H1 (cell line): ENCODE data around the gene SLC25A31. TPM values are rescaled to one million over a fixed set of nuclear protein-coding genes. Genes with fewer than 3 reads are reported as not detected.

ENCODE experiments used
- CTCF ChIA-PET: fragments of 300-600 bp; sonication (Branson Sonifier 250); formaldehyde crosslinking; loops from one replicate; lab custom pipeline; 2021; ENCODE audit not compliant: partially characterized antibody; lab: Charles Lee
- POLR2A ChIA-PET: fragments of 300-600 bp; sonication (Branson Sonifier 250); formaldehyde crosslinking; loops from one replicate; lab custom pipeline; 2021; ENCODE audit warnings: inconsistent platforms; ENCODE audit not compliant: partially characterized antibody; lab: Charles Lee
- DNase-seq, 2 experiments: peaks; one replicate each; pipeline versions ENCODE4 v3.0.0 to v3.0.0-alpha.2; 2010 to 2022; ENCODE audit warnings: low spot score in 2 of 2, low read depth in 1 of 2, mixed read lengths in 1 of 2
- FAIRE-seq: peaks from 2 replicates; lab custom pipeline; 2011; peaks lifted over from hg19 to GRCh38; lab: Jason Lieb, UNC
- H2AFZ ChIP-seq: 2 replicates; pipeline ENCODE4 v1.8.1; 2012; ENCODE audit warnings: low read length, inconsistent platforms
- H2AK5ac ChIP-seq: 2 replicates; pipeline ENCODE4 v1.6.1; 2013; ENCODE audit warnings: low read depth, low read length
- H2BK120ac ChIP-seq: replicated peaks from 2 replicates; pipeline ENCODE3; 2013; ENCODE audit warnings: low read depth, low read length, inconsistent platforms
- H2BK12ac ChIP-seq: 2 replicates; pipeline ENCODE4 v1.6.1; 2013; ENCODE audit warnings: low read depth, low read length
- H2BK15ac ChIP-seq: 2 replicates; pipeline ENCODE4 v1.6.1; 2013; ENCODE audit warnings: low read length
- H2BK20ac ChIP-seq: 2 replicates; pipeline ENCODE4 v1.6.1; 2013; ENCODE audit warnings: low read length
- H2BK5ac ChIP-seq: 2 replicates; pipeline ENCODE4 v1.6.1; 2013; ENCODE audit warnings: low read depth, low read length
- H3K14ac ChIP-seq: 2 replicates; pipeline ENCODE4 v1.6.1; 2013; ENCODE audit warnings: inconsistent platforms; ENCODE audit not compliant: insufficient read length
- H3K18ac ChIP-seq: 2 replicates; pipeline ENCODE4 v1.6.1; 2013; ENCODE audit warnings: low read length; ENCODE audit errors: extremely low read depth
- H3K23ac ChIP-seq: 2 replicates; pipeline ENCODE4 v1.6.1; 2013; ENCODE audit warnings: inconsistent platforms; ENCODE audit not compliant: insufficient read length
- H3K23me2 ChIP-seq: 2 replicates; pipeline ENCODE4 v1.6.1; 2013; ENCODE audit warnings: low read depth, low read length
- H3K27ac ChIP-seq: 2 replicates; pipeline ENCODE4 v1.6.1; 2011; ENCODE audit warnings: low read depth, low read length, inconsistent platforms
- H3K27me3 ChIP-seq, 4 experiments: replicated peaks in 1 of 4; 1 replicate in 1 of 4; 2 replicates in 3 of 4; pipeline versions ENCODE4 v1.6.1 to v1.8.1; 2011 to 2013; ENCODE audit warnings: low read length in 3 of 4, mild to moderate bottlenecking in 3 of 4, inconsistent platforms in 2 of 4, mixed read lengths in 2 of 4, moderate library complexity in 1 of 4; ENCODE audit not compliant: control insufficient read depth in 3 of 4, insufficient read depth in 3 of 4; ENCODE audit errors: extremely low read depth in 1 of 4
- H3K36me3 ChIP-seq, 4 experiments: 2 replicates each; pipeline versions ENCODE4 v1.6.1 to v1.8.1; 2011 to 2013; ENCODE audit warnings: mild to moderate bottlenecking in 4 of 4, low read length in 3 of 4, moderate library complexity in 2 of 4, control low read depth in 1 of 4, inconsistent platforms in 1 of 4; ENCODE audit not compliant: insufficient read depth in 4 of 4, control insufficient read depth in 2 of 4
- H3K4ac ChIP-seq: replicated peaks from 2 replicates; pipeline ENCODE3; 2013; ENCODE audit warnings: low read length, low read depth, mixed read lengths, inconsistent platforms; ENCODE audit not compliant: insufficient read length
- H3K4me1 ChIP-seq, 4 experiments: replicated peaks in 1 of 4; 1 replicate in 1 of 4; 2 replicates in 3 of 4; pipeline versions ENCODE4 v1.6.1 to v1.8.1; 2011 to 2013; ENCODE audit warnings: low read length in 3 of 4, inconsistent platforms in 2 of 4, mixed read lengths in 1 of 4; ENCODE audit not compliant: insufficient read depth in 4 of 4, control insufficient read depth in 3 of 4
- H3K4me2 ChIP-seq, 2 experiments: 2 replicates each; pipeline versions ENCODE4 v1.6.1 to v1.8.1; 2011 to 2013; ENCODE audit warnings: low read depth in 2 of 2, low read length in 2 of 2, control low read depth in 1 of 2, inconsistent platforms in 1 of 2, mild to moderate bottlenecking in 1 of 2; ENCODE audit not compliant: insufficient read depth in 1 of 2
- H3K4me3 ChIP-seq, 4 experiments: fragments of 200-600, 300-600 bp in 1 of 4; sonication (generic), shearing (Covaris generic), sonication (Bioruptor Twin) in 1 of 4; 2 replicates each; pipeline versions ENCODE4 v1.5.1 to v1.8.1; 2011 to 2016; ENCODE audit warnings: low read length in 4 of 4, low read depth in 3 of 4, control low read depth in 2 of 4, inconsistent platforms in 2 of 4, mild to moderate bottlenecking in 2 of 4, mixed read lengths in 1 of 4, moderate library complexity in 1 of 4; ENCODE audit not compliant: insufficient read depth in 2 of 4; ENCODE audit errors: extremely low read depth in 1 of 4
- H3K56ac ChIP-seq: replicated peaks from 2 replicates; pipeline ENCODE3; 2013; ENCODE audit warnings: low read depth, mild to moderate bottlenecking, mixed read lengths, low read length, inconsistent platforms; ENCODE audit not compliant: insufficient read length
- H3K79me1 ChIP-seq: 2 replicates; pipeline ENCODE4 v1.6.1; 2013; ENCODE audit warnings: low read depth, low read length, control low read depth
- H3K79me2 ChIP-seq, 2 experiments: 2 replicates each; pipeline versions ENCODE4 v1.6.1 to v1.8.1; 2012 to 2013; ENCODE audit warnings: low read length in 2 of 2, mild to moderate bottlenecking in 2 of 2, inconsistent platforms in 1 of 2; ENCODE audit not compliant: insufficient read depth in 2 of 2, control insufficient read depth in 1 of 2
- H3K9ac ChIP-seq, 4 experiments: replicated peaks in 1 of 4; 1 replicate in 1 of 4; 2 replicates in 3 of 4; pipeline versions ENCODE4 v1.6.1 to v1.8.1; 2011 to 2013; ENCODE audit warnings: low read depth in 3 of 4, low read length in 3 of 4, control low read depth in 2 of 4, mild to moderate bottlenecking in 2 of 4, moderate library complexity in 2 of 4, inconsistent platforms in 1 of 4; ENCODE audit errors: extremely low read depth in 1 of 4
- H3K9me3 ChIP-seq, 2 experiments: 2 replicates each; pipeline versions ENCODE4 v1.6.1 to v1.8.1; 2012 to 2013; ENCODE audit warnings: mild to moderate bottlenecking in 2 of 2, moderate library complexity in 2 of 2, control low read depth in 1 of 2, inconsistent platforms in 1 of 2, low read depth in 1 of 2, low read length in 1 of 2, mixed read lengths in 1 of 2; ENCODE audit not compliant: insufficient read depth in 2 of 2
- H4K20me1 ChIP-seq, 2 experiments: replicated peaks in 1 of 2; 2 replicates each; pipeline versions ENCODE3 to v1.8.1; 2011 to 2013; ENCODE audit warnings: inconsistent platforms in 2 of 2, low read length in 2 of 2, mild to moderate bottlenecking in 1 of 2; ENCODE audit not compliant: insufficient read depth in 2 of 2, control insufficient read depth in 1 of 2
- H4K5ac ChIP-seq: 2 replicates; pipeline ENCODE4 v1.6.1; 2013; ENCODE audit warnings: low read length, low read depth, mixed read lengths, inconsistent platforms; ENCODE audit not compliant: insufficient read length
- H4K8ac ChIP-seq: 2 replicates; pipeline ENCODE4 v1.8.0; 2013; ENCODE audit warnings: mild to moderate bottlenecking, moderate library complexity, low read length, inconsistent platforms; ENCODE audit not compliant: insufficient read depth; ENCODE audit errors: extremely low read depth
- H4K91ac ChIP-seq: replicated peaks from 2 replicates; pipeline ENCODE3; 2013; ENCODE audit warnings: low read length, mixed read lengths, inconsistent platforms; ENCODE audit not compliant: insufficient read length
- EP300 ChIP-seq, 2 experiments: IDR thresholded peaks; 1 replicate in 1 of 2; 2 replicates in 1 of 2; pipeline ENCODE4 v1.6.1; 2011 to 2012; ENCODE audit warnings: low read depth in 2 of 2, low read length in 2 of 2, mild to moderate bottlenecking in 2 of 2, borderline replicate concordance in 1 of 2, inconsistent platforms in 1 of 2, moderate library complexity in 1 of 2
- KDM1A ChIP-seq: fragments of 200-600, 300-600 bp; sonication (generic); IDR thresholded peaks from 2 replicates; pipeline ENCODE4 v1.7.1; 2016; ENCODE audit warnings: mild to moderate bottlenecking, low read length, borderline replicate concordance
- RXRA ChIP-seq: IDR thresholded peaks from 2 replicates; pipeline ENCODE4 v1.6.1; 2011; ENCODE audit warnings: low read depth, mild to moderate bottlenecking, low read length, moderate library complexity; ENCODE audit not compliant: insufficient read depth
- ZNF274 ChIP-seq: IDR thresholded peaks from 2 replicates; pipeline ENCODE4 v1.7.0; 2012; ENCODE audit warnings: low read length, borderline replicate concordance; ENCODE audit errors: extremely low read depth
- WGBS, 2 experiments: shearing (Covaris generic) in 1 of 2; methylation state at CpG; one replicate each; pipeline versions ENCODE4 v1.1.6 to v1.1.7; 2013 to 2015; ENCODE audit warnings: low lambda C conversion rate in 2 of 2, mixed read lengths in 2 of 2, inconsistent platforms in 1 of 2, low coverage in 1 of 2, missing lambda C conversion rate in 1 of 2; ENCODE audit not compliant: insufficient replicate concordance in 2 of 2, insufficient coverage in 1 of 2, insufficient read length in 1 of 2; ENCODE audit errors: extremely low coverage in 1 of 2, missing lambda C conversion rate in 1 of 2; 5-methylcytosine and 5-hydroxymethylcytosine counted together
- polyA plus RNA-seq, 7 experiments: library from polyadenylated mRNA; depleted of rRNA in 3 of 7; stranded (reverse) in 5 of 7; unstranded in 2 of 7; fragments of >200 nt in 5 of 7; fragments of 200-250 nt in 2 of 7; gene quantifications; 1 replicate in 5 of 7; 2 replicates in 1 of 7; 4 replicates in 1 of 7; pipeline versions ENCODE4 v1.2.1 to v1.2.3, GENCODE V29; 2011 to 2013; ENCODE audit warnings: missing spikeins in 2 of 7, mixed read lengths in 2 of 7
- total RNA-seq: library from RNA; stranded (reverse); fragmentation: NEBNext Ultra II Directional; extraction: Animal tissue kit (Norgen Biotek cat#: 25700); gene quantifications from 2 replicates; pipeline ENCODE4 v1.2.1, GENCODE V29; 2021

The SLC25A31 gene
- total and polyA plus RNA-seq, 2 of the 8 experiments (the other 6 are each of a cell fraction or from before 2014, with no cell fraction given) = not detected

GRCh38 chr4:127759893-127760292 is 29.7 kb downstream of the SLC25A31 start:
- no peak overlapping the region for H3K56ac ChIP-seq
- H3K4ac ChIP-seq = no peak overlapping the region
- H3K79me2 ChIP-seq = no peaks in the 10 kb centered on the region
- H3K36me3 ChIP-seq = no peaks in the 10 kb centered on the region
- no peak overlapping the region for H3K14ac ChIP-seq
- H2BK15ac ChIP-seq = no peak overlapping the region
- ChIA-PET POLR2A (no interaction called here), CTCF (no interaction called here)
- no peak overlapping the region for H3K18ac ChIP-seq
- H3K4me3 ChIP-seq = no peak overlapping the region
- no peak overlapping the region for H2BK20ac ChIP-seq
- H3K4me1 ChIP-seq = no peaks in the 10 kb centered on the region
- no peak overlapping the region for H4K8ac ChIP-seq
- H4K91ac ChIP-seq = no peak overlapping the region
- no peaks in the 10 kb centered on the region for H3K79me1 ChIP-seq
- no peak overlapping the region for H3K23ac ChIP-seq
- 86% methylated on average over 3 of the region's 3 CpGs; no CpG with 5 or more reads in 1 of the 2 experiments for WGBS, 2 experiments
- DNase-seq = no peak
- no peak overlapping the region for H4K5ac ChIP-seq
- H2BK120ac ChIP-seq = no peak overlapping the region
- H3K23me2 ChIP-seq = no peaks in the 10 kb centered on the region
- H3K27ac ChIP-seq = no peak overlapping the region
- H2AFZ ChIP-seq = no peak overlapping the region
- no peak overlapping the region for H2BK12ac ChIP-seq
- H3K4me2 ChIP-seq = no peak overlapping the region
- no peaks in the 10 kb centered on the region for H3K27me3 ChIP-seq
- no peak overlapping the region for H2AK5ac ChIP-seq
- H2BK5ac ChIP-seq = no peak overlapping the region
- no peaks in the 10 kb centered on the region for H3K9me3 ChIP-seq
- H3K9ac ChIP-seq = no peak overlapping the region
- no peak for TF ChIP-seq KDM1A
- TF ChIP-seq RXRA = no peak
- no peak for TF ChIP-seq EP300 (IDR thresholded peaks at IDR 0.05; ENCODE audit: borderline replicate concordance in 1 of 2, low read depth in 2 of 2, low read length in 2 of 2)
- no peak for TF ChIP-seq ZNF274
- FAIRE-seq = no peak
- H4K20me1 ChIP-seq = no peaks in the 10 kb centered on the region
